ENCODE data around the gene CDH26. TPM values are rescaled to one million over a fixed set of nuclear protein-coding genes. Genes with fewer than 3 reads are reported as not detected.

Gene CDH26
- total and polyA plus RNA-seq, 2 of the 13 experiments (the other 11 are each of a cell fraction or from before 2014, with no cell fraction given), result 0.40 to 1.1 TPM

GRCh38 chr20:59908855-59909254, 49.4 kb upstream of the CDH26 start:
- ChIA-PET POLR2A (no interaction called here), CTCF (ENCODE audit: low intra/inter-chr PET ratio, low total read pairs) (no interaction called here)
- ATAC-seq (no peak), FAIRE-seq (no peak), DNase-seq (ENCODE audit: low spot score) (no peak)
- intact Hi-C loops (cut with micrococcal nuclease; ENCODE audit: unreplicated experiment), result no loop called here
- H3K27me3 ChIP-seq (ENCODE audit: control insufficient read depth in 1 of 2, insufficient read depth in 2 of 2, low read length in 2 of 2), result no peaks in the 10 kb centered on the region
- TF ChIP-seq RFXANK (CRISPR knock-in tag; IDR thresholded peaks at IDR 0.05) (no peak), ZKSCAN5 (CRISPR knock-in tag; IDR thresholded peaks at IDR 0.05) (no peak), ZNF670 (CRISPR knock-in tag; IDR thresholded peaks at IDR 0.05; ENCODE audit: borderline replicate concordance) (no peak)
- no peaks in the 10 kb centered on the region for H3K9me3 ChIP-seq (ENCODE audit: low read length)
- WGBS (ENCODE audit: low lambda C conversion rate), result 35% methylated on average over 5 of the region's 5 CpGs
- H3K79me2 ChIP-seq (ENCODE audit: insufficient read depth, low read length), result no peaks in the 10 kb centered on the region
- H3K9ac ChIP-seq (ENCODE audit: insufficient read depth, low read depth, low read length), result no peak overlapping the region
- in situ Hi-C loops (cut with HindIII; ENCODE audit: extremely low pct_ligation_motif_present, low pct_unique_long_range_greater_than_20kb), result no loop called here
- no TSS peak for BruUV-seq (replicated peaks)
- no peak overlapping the region for H3K27ac ChIP-seq (ENCODE audit: extremely low read length, insufficient read depth, low read length)
- no peaks in the 10 kb centered on the region for H3K36me3 ChIP-seq (replicated peaks in 1 of 2; ENCODE audit: control insufficient read depth in 1 of 2, insufficient read depth in 2 of 2, low read length in 2 of 2)
- no peak overlapping the region for H2AFZ ChIP-seq (ENCODE audit: low read length)
- no peak overlapping the region for H3K4me2 ChIP-seq (ENCODE audit: low read depth, low read length)
- H4K20me1 ChIP-seq (ENCODE audit: insufficient read depth, low read length), result no peaks in the 10 kb centered on the region
- no peaks in the 10 kb centered on the region for H3K4me1 ChIP-seq (ENCODE audit: insufficient read depth, low read length)
- H3K4me3 ChIP-seq (replicated peaks in 1 of 3; ENCODE audit: insufficient read depth in 1 of 3, low read depth in 2 of 3, low read length in 3 of 3), result no peak overlapping the region

DNA sequence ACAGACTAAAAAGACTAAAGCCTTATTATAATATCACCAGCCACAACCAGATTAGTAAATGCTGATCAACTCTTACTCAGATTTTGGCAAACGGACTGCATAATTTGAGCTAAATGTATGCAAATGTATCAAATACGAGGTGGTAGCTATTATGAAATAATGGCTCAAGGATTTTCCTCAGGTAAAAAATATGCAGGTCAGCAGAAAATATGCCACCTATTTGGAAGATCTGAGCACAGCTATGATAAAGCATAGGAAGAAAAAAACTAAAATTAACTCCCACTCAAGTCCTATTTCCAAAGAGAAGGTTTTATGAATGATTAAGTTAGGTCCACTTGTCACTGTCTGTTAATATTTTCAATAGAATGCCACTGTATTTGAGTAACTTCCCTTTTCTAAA, 47.2 kb upstream of the CDH26 start:
- Histone ChIP-seq H2AFZ (ENCODE audit: low read length) (no peak overlapping the region), H3K27me3 (ENCODE audit: control insufficient read depth in 1 of 2, insufficient read depth in 2 of 2, low read length in 2 of 2) (no peaks in the 10 kb centered on the region), H3K9me3 (ENCODE audit: low read length) (no peaks in the 10 kb centered on the region), H4K20me1 (ENCODE audit: insufficient read depth, low read length) (no peaks in the 10 kb centered on the region), H3K27ac (ENCODE audit: extremely low read length, insufficient read depth, low read length) (no peak overlapping the region), H3K9ac (ENCODE audit: insufficient read depth, low read depth, low read length) (no peak overlapping the region), H3K36me3 (replicated peaks in 1 of 2; ENCODE audit: control insufficient read depth in 1 of 2, insufficient read depth in 2 of 2, low read length in 2 of 2) (no peaks in the 10 kb centered on the region), H3K4me3 (replicated peaks in 1 of 3; ENCODE audit: insufficient read depth in 1 of 3, low read depth in 2 of 3, low read length in 3 of 3) (no peak overlapping the region), H3K4me2 (ENCODE audit: low read depth, low read length) (no peak overlapping the region), H3K4me1 (ENCODE audit: insufficient read depth, low read length) (no peaks in the 10 kb centered on the region), H3K79me2 (ENCODE audit: insufficient read depth, low read length) (no peaks in the 10 kb centered on the region)
- BruUV-seq (replicated peaks), result no TSS peak
- ATAC-seq, result no peak
- no peak for TF ChIP-seq IRF2 (CRISPR knock-in tag; IDR thresholded peaks at IDR 0.05)
- TF ChIP-seq MAFK (conservative IDR thresholded peaks at IDR 0.05 in 1 of 2, IDR thresholded peaks at IDR 0.05 in 1 of 2; ENCODE audit: low read length in 2 of 2), result peak; percentile 72 to 91
- TF ChIP-seq ZFP41 (CRISPR knock-in tag; IDR thresholded peaks at IDR 0.05; ENCODE audit: borderline replicate concordance), result no peak
- no peak for TF ChIP-seq HNRNPK (IDR thresholded peaks at IDR 0.05; ENCODE audit: low read depth, low read length, poor library complexity, severe bottlenecking)
- TF ChIP-seq, protein P1, sequence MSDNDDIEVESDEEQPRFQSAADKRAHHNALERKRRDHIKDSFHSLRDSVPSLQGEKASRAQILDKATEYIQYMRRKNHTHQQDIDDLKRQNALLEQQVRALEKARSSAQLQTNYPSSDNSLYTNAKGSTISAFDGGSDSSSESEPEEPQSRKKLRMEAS (IDR thresholded peaks at IDR 0.05), result no peak
- no peak for TF ChIP-seq MYPOP (CRISPR knock-in tag; IDR thresholded peaks at IDR 0.05)
- TF ChIP-seq IRX3 (CRISPR knock-in tag; IDR thresholded peaks at IDR 0.05; ENCODE audit: borderline replicate concordance, low read depth), result no peak
- peak; percentile 83 for TF ChIP-seq MAFF (IDR thresholded peaks at IDR 0.05; ENCODE audit: low read depth, low read length)
- no peak for TF ChIP-seq YEATS2 (CRISPR knock-in tag; IDR thresholded peaks at IDR 0.05; ENCODE audit: borderline replicate concordance)
- TF ChIP-seq, protein P2, sequence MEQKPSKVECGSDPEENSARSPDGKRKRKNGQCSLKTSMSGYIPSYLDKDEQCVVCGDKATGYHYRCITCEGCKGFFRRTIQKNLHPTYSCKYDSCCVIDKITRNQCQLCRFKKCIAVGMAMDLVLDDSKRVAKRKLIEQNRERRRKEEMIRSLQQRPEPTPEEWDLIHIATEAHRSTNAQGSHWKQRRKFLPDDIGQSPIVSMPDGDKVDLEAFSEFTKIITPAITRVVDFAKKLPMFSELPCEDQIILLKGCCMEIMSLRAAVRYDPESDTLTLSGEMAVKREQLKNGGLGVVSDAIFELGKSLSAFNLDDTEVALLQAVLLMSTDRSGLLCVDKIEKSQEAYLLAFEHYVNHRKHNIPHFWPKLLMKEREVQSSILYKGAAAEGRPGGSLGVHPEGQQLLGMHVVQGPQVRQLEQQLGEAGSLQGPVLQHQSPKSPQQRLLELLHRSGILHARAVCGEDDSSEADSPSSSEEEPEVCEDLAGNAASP (CRISPR knock-in tag; IDR thresholded peaks at IDR 0.05; ENCODE audit: borderline replicate concordance), result no peak
- TF ChIP-seq, protein P3, sequence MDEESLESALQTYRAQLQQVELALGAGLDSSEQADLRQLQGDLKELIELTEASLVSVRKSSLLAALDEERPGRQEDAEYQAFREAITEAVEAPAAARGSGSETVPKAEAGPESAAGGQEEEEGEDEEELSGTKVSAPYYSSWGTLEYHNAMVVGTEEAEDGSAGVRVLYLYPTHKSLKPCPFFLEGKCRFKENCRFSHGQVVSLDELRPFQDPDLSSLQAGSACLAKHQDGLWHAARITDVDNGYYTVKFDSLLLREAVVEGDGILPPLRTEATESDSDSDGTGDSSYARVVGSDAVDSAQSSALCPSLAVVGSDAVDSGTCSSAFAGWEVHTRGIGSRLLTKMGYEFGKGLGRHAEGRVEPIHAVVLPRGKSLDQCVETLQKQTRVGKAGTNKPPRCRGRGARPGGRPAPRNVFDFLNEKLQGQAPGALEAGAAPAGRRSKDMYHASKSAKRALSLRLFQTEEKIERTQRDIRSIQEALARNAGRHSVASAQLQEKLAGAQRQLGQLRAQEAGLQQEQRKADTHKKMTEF (CRISPR knock-in tag; IDR thresholded peaks at IDR 0.05), result no peak
- FAIRE-seq, result no peak
- CTCF ChIA-PET (ENCODE audit: low intra/inter-chr PET ratio, low total read pairs), result no interaction called here
- 8% methylated on average over 2 of the region's 2 CpGs for WGBS (ENCODE audit: low lambda C conversion rate)
- no peak for DNase-seq (ENCODE audit: low spot score)
- POLR2A ChIA-PET, result interaction anchor here (1.0 kb wide), 1 partner anchor 29 kb away, joined by 3 read pairs; the partner anchor contains the start of genes FAM217B and PPP1R3D
- in situ Hi-C loops (cut with HindIII; ENCODE audit: extremely low pct_ligation_motif_present, low pct_unique_long_range_greater_than_20kb) (no loop called here), intact Hi-C loops (cut with micrococcal nuclease; ENCODE audit: unreplicated experiment) (no loop called here)

All from HepG2 (cell line).